Stimulated activated CD4-positive, alpha-beta T cell treated with anti-CD3 and anti-CD28 coated beads, Interleukin-1b, Interleukin-23, amount 100 ng/mL, for 1 hour (primary cell): ENCODE data around the gene INPP4B.

ENCODE experiments used
- DNase-seq, 2 donors: peaks; one replicate each; pipeline ENCODE4 v3.0.0-alpha.2; 2020; ENCODE audit warnings: low read depth in 2 of 2

Gene INPP4B

GRCh38 chr4:142142366-142143054, 703.6 kb downstream of the INPP4B start:
- DNase-seq = no peak

GRCh38 chr4:142141224-142141623, 704.9 kb downstream of the INPP4B start:
- DNase-seq = no peak

GRCh38 chr4:142130666-142131065, 715.4 kb downstream of the INPP4B start:
- no peak for DNase-seq

- DNase-seq = no peak
These were observed 716.2 kb downstream of the INPP4B start for GRCh38 chr4:142129931-142130330.

GRCh38 chr4:142129473-142129872, 716.6 kb downstream of the INPP4B start:
- DNase-seq = no peak

GRCh38 chr4:142128529-142128928, 717.6 kb downstream of the INPP4B start:
- no peak for DNase-seq

GRCh38 chr4:142126890-142127497, 719.1 kb downstream of the INPP4B start:
- DNase-seq = peak; percentile 20 to 32

- no peak for DNase-seq
These were observed 721.2 kb downstream of the INPP4B start for GRCh38 chr4:142124874-142125273.

GRCh38 chr4:142121448-142122350, 724.4 kb downstream of the INPP4B start:
- DNase-seq = no peak

GRCh38 chr4:142120921-142121320, 725.2 kb downstream of the INPP4B start:
- DNase-seq = no peak

GRCh38 chr4:142112451-142112850, 733.6 kb downstream of the INPP4B start:
- DNase-seq = no peak

GRCh38 chr4:142110136-142110535, 736.0 kb downstream of the INPP4B start:
- DNase-seq = no peak

GRCh38 chr4:142104041-142104440, 742.1 kb downstream of the INPP4B start:
- DNase-seq = no peak

- DNase-seq = no peak
These were observed 744.7 kb downstream of the INPP4B start for GRCh38 chr4:142101401-142101800.

- DNase-seq = no peak
These were observed 745.2 kb downstream of the INPP4B start for GRCh38 chr4:142100941-142101340.

GRCh38 chr4:142098900-142099545, 747.1 kb downstream of the INPP4B start:
- no peak for DNase-seq

- no peak for DNase-seq
These were observed 747.7 kb downstream of the INPP4B start for GRCh38 chr4:142098380-142098779.

GRCh38 chr4:142097015-142097414, 749.1 kb downstream of the INPP4B start:
- no peak for DNase-seq

GRCh38 chr4:142095886-142096605, 750.1 kb downstream of the INPP4B start:
- no peak for DNase-seq

GRCh38 chr4:142092941-142093340, 753.2 kb downstream of the INPP4B start:
- no peak for DNase-seq

GRCh38 chr4:142091691-142092182, 754.4 kb downstream of the INPP4B start:
- DNase-seq = no peak
